GM18870 (cell line): Measurements from ENCODE around the gene ADCYAP1.
"Not testable (repeated sequence)": the region's sequence is repeated elsewhere in the genome, so short reads cannot be mapped to it uniquely, and the experiment has no call there.

ENCODE experiments used
- ATAC-seq: cut with Tn5 transposase; IDR thresholded peaks from one replicate; pipeline ENCODE4 v1.9.1; 2021; ENCODE audit warnings: moderate library complexity; ENCODE audit not compliant: unreplicated experiment

ADCYAP1 gene

GRCh38 chr18:904218-905090, at the start of gene ADCYAP1:
Gene ADCYAP1, plus strand, starts transcription at chr18:904871. Its CDS starts 516 bp downstream, at chr18:905387.
- no peak for ATAC-seq

GRCh38 chr18:857986-858385, 46.7 kb upstream of the ADCYAP1 start:
- no peak for ATAC-seq

- ATAC-seq: no peak
These were observed 39.8 kb upstream of the ADCYAP1 start for GRCh38 chr18:864872-865273.

GRCh38 chr18:867257-867656, 37.4 kb upstream of the ADCYAP1 start:
- no peak for ATAC-seq

GRCh38 chr18:873426-873825, 31.2 kb upstream of the ADCYAP1 start:
- not testable (repeated sequence) for ATAC-seq

GRCh38 chr18:875912-876311, 28.8 kb upstream of the ADCYAP1 start:
- no peak for ATAC-seq

- ATAC-seq: no peak
These were observed 27.4 kb upstream of the ADCYAP1 start for GRCh38 chr18:877238-877637.

GRCh38 chr18:886076-886475, 18.6 kb upstream of the ADCYAP1 start:
- ATAC-seq: no peak

GRCh38 chr18:887716-888115, 17.0 kb upstream of the ADCYAP1 start:
- no peak for ATAC-seq

GRCh38 chr18:892316-892715, 12.4 kb upstream of the ADCYAP1 start:
- ATAC-seq: no peak

- ATAC-seq: no peak
These were observed 8.4 kb upstream of the ADCYAP1 start for GRCh38 chr18:896315-896714.

GRCh38 chr18:901761-902160, 2.9 kb upstream of the ADCYAP1 start:
- no peak for ATAC-seq

- ATAC-seq: no peak
These were observed 2.4 kb upstream of the ADCYAP1 start for GRCh38 chr18:902229-902628.

GRCh38 chr18:903701-904100, 970 bp upstream of the ADCYAP1 start:
- no peak for ATAC-seq

- no peak for ATAC-seq
These were observed 756 bp downstream of the ADCYAP1 start for GRCh38 chr18:905307-905947.

GRCh38 chr18:905948-906415, 1.3 kb downstream of the ADCYAP1 start:
- ATAC-seq: no peak

- no peak for ATAC-seq
These were observed 1.9 kb downstream of the ADCYAP1 start for GRCh38 chr18:906416-907114.

GRCh38 chr18:907115-907884, 2.6 kb downstream of the ADCYAP1 start:
- no peak for ATAC-seq

- no peak for ATAC-seq
These were observed 3.5 kb downstream of the ADCYAP1 start for GRCh38 chr18:907885-908757.
